ENCODE data around the gene FBXO10.
A peak's percentile ranks its signal among the peaks of the same experiment; 100 is the strongest.

FBXO10 gene

DNA sequence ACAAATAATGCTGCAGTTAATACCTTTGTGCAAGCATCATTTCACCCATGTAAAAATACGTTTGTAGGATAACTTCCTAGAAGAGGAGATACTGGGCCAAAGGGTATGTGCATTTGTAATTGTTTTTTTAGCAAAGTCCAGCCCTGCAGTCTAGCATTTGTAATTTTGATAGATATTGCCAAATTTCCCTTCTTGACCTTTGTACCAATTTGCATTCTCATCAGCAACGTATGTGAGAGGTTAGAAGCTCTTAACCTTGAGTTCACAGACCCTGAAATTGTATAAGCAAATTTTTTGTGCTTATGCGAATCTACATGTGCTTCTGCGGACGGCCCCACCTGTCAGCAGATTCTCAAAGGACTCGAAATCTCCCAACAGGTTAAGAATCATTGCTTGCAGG is 34.8 kb upstream of the FBXO10 start:
- TF ChIP-seq ZFX (IDR thresholded peaks at IDR 0.05) = no peak
- TF ChIP-seq, protein P1, sequence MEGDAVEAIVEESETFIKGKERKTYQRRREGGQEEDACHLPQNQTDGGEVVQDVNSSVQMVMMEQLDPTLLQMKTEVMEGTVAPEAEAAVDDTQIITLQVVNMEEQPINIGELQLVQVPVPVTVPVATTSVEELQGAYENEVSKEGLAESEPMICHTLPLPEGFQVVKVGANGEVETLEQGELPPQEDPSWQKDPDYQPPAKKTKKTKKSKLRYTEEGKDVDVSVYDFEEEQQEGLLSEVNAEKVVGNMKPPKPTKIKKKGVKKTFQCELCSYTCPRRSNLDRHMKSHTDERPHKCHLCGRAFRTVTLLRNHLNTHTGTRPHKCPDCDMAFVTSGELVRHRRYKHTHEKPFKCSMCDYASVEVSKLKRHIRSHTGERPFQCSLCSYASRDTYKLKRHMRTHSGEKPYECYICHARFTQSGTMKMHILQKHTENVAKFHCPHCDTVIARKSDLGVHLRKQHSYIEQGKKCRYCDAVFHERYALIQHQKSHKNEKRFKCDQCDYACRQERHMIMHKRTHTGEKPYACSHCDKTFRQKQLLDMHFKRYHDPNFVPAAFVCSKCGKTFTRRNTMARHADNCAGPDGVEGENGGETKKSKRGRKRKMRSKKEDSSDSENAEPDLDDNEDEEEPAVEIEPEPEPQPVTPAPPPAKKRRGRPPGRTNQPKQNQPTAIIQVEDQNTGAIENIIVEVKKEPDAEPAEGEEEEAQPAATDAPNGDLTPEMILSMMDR (conservative IDR thresholded peaks at IDR 0.05) = no peak
- H3K27ac ChIP-seq = no peak overlapping the region

DNA sequence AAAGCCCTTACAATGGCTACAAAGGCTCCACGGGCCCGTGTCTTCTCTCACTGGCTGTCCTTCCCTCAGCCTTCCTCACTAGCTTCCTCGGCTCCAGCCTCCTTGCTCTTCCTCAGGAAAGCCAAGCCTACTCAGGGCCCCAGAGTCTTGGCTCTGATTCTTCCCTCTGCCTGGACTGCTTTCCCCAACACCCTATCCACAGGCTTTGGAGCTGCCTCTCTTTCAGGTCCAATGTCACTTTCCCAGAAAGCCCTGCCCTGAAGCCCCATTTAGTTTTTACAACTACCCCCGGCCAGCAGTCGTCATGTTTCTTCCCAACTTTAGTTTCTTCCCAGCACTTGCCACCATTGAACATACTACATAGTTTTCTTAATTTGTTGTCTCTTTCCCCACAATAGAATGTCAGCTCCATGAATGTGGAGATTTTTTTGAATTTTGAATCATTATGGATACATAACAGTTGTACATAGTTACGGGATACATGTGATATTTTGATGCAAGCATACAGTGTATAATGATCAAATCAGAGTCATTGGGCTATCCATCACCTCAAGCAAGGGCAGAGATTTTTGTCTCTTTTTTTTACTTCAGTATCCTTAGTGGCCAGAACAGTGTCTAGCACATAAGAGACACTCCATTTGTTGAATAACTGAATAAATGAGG is 33.7 kb upstream of the FBXO10 start:
- no peak for TF ChIP-seq ZFX (IDR thresholded peaks at IDR 0.05)
- TF ChIP-seq, protein P1 (conservative IDR thresholded peaks at IDR 0.05) = no peak
- H3K27ac ChIP-seq = no peak overlapping the region

DNA sequence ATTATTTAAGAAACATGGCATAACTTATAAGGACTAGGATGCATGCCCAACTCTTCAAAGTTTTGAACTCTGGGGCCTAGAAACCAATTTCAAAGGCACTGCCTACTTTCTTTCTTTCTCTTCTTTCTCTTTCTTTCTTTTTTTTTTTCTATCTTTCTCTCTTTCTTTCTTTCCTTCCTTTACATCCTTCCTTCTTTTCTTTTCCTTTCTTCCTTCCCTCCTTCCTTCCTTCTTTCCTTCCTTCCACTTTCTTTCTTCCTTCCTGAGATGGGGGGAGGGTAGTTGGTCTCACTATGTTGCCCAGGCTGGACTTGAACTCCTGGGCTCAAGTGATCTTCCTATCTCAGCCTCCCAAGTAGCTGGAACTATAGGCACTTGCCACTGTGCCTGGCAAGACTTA is 32.1 kb upstream of the FBXO10 start:
- no peak overlapping the region for H3K27ac ChIP-seq
- TF ChIP-seq, protein P1 (conservative IDR thresholded peaks at IDR 0.05) = no peak
- TF ChIP-seq ZFX (IDR thresholded peaks at IDR 0.05) = no peak

DNA sequence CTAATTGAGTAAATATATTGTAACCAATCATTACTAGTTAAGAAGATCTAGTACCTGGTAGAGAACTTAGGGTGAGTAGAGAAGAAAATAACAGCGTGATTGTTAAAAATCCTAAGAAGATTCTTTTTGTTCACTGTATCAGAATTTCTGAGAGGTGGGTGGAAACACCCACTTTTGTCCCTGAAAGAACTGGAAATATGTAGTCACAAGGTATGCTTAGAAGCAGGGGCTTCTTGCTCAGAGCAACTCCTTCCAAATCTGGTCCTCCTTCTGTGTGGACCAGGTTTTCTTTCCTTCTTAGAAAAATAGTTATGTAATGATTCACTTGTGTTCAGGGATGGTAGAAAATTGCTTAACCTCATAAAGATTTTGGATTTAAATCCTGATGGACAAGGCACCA is 28.1 kb upstream of the FBXO10 start:
- TF ChIP-seq, protein P1 (conservative IDR thresholded peaks at IDR 0.05) = no peak
- no peak overlapping the region; the same call in 1 of the 2 replicates for H3K27ac ChIP-seq

DNA sequence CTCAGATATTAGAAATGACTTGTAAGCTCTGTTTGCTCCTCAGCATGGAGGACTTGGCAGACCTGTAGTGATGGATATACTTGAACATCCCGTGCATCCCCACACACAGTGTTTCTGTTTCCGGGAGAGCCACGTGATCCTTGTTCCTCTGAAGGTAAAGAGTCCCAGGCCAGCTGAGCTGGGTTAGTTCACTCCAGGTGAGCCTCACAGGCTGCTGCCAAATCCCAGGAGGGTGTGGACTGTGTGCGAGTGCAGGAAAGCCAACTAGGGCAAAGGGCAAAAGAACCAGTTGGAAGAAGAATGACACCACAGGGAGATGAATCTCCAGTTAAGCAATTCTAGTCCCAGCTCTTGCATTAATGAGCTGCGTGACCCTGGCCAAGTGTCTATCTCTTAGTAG is 26.6 kb upstream of the FBXO10 start:
- peak overlapping the region; percentile 90 for H3K27ac ChIP-seq
- TF ChIP-seq, protein P1 (conservative IDR thresholded peaks at IDR 0.05) = no peak
- no peak for TF ChIP-seq ZFX (IDR thresholded peaks at IDR 0.05)

DNA sequence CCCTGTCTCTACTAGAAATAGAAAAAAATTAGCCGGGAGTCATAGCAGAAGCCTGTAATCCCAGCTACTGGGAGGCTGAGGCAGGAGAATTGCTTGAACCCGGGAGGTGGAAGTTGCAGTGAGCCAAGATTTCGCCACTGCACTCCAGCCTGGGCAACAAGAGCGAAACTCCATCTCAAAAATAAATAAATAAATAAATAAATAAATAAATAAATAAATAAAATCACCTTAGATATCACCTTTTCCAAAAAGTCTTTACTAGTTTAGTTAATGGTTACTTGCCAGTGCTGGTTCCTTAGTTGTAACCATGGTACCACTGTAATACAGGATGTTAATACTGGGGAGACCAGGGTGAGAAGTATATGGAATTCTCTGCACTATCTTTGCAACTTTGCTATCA is 25.9 kb upstream of the FBXO10 start:
- H3K27ac ChIP-seq = peak overlapping the region; percentile 63

DNA sequence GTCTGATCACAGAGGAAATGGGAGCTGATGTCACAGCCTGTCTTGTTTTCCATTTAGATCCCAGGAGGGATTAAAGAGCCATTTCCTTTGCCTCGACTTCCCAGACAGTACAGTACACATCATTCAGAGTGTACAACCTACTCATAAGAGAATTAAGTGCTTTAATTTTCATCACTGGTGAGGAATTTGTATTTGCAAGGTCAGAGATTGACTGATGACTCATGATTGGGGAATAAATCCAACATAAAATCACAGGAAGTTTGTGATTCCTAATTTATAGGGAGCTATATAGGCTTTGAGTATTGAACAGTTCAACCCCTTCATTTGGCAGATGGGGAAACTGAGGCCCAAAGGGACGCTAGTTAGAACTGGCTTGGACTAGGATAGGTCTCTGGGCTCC is 20.3 kb upstream of the FBXO10 start:
- TF ChIP-seq, protein P1 (conservative IDR thresholded peaks at IDR 0.05) = no peak
- TF ChIP-seq ZFX (IDR thresholded peaks at IDR 0.05) = no peak
- H3K27ac ChIP-seq = no peak overlapping the region

DNA sequence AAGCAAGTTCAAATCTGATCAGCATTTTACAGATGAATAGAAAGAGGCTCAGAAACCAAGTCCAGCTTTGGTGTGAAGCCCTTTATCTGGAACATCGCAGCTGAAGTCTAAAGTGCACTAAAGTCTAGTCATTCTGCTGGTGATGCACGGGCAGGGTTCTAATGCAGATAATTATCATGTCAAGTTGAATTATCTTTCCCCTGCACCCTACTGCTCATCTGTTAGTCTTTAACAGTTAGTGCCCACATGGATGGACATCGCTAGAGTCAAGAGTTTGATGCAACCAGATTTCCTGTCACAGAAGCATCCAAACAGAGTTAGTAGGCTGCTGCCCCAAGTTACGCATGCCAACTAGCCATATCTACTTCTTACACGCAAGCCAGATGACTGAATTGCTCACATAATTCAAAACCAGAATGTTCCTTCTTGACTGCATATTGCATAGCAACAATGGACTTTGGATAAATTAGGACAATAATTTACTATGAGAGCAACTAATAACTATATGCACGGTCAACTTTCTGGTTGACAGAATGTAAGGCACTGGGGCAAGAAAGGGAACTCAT is 17.8 kb upstream of the FBXO10 start:
- H3K27ac ChIP-seq = no peak overlapping the region
- no peak for TF ChIP-seq ZFX (IDR thresholded peaks at IDR 0.05)
- TF ChIP-seq, protein P1 (conservative IDR thresholded peaks at IDR 0.05) = no peak

Data from C4-2B (cell line).